Measurements from ENCODE around the gene SUMO3.

Gene SUMO3

DNA sequence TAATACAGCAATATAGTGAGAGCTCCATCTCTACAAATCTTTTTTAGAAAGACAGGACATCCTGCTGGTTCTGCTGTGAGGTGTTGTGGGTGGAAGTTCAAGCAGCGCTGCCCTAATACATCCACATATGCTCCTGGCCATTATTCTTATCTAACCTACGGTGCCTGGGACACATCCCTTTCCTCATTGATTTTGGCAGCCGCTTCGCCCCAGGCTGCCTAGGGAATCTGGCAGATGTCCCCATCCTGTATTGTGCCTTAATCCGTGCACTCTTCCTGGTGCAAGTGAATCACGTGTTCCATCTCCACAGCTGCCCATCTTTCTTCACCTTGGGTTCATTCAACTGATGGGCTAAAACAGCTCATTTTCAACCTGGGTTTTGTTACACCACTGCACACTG, 13.1 kb downstream of the SUMO3 start:
- DNase-seq: no peak

DNA sequence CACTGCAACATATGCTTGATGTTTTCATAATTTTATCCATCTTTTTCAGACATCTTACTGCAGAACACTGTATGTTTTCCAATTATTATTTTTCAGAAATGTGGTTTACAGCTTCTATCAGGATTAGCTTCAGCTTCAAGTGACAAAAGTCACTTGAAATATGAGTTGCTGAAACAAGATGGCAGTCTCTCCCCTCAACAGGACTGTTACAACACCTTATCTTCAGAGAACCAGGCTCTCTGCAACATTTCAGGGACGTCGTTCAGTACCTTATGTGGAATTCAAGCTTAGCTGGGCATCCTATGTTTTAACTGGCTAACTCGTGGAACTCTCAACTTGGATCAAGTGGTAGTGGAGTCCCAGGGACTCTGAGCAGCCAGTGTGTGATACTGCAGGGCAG, 14.2 kb downstream of the SUMO3 start:
- no peak for DNase-seq

- DNase-seq: no peak
Measured at GRCh38 chr21:44802396-44803153, 15.3 kb downstream of the SUMO3 start.

DNA sequence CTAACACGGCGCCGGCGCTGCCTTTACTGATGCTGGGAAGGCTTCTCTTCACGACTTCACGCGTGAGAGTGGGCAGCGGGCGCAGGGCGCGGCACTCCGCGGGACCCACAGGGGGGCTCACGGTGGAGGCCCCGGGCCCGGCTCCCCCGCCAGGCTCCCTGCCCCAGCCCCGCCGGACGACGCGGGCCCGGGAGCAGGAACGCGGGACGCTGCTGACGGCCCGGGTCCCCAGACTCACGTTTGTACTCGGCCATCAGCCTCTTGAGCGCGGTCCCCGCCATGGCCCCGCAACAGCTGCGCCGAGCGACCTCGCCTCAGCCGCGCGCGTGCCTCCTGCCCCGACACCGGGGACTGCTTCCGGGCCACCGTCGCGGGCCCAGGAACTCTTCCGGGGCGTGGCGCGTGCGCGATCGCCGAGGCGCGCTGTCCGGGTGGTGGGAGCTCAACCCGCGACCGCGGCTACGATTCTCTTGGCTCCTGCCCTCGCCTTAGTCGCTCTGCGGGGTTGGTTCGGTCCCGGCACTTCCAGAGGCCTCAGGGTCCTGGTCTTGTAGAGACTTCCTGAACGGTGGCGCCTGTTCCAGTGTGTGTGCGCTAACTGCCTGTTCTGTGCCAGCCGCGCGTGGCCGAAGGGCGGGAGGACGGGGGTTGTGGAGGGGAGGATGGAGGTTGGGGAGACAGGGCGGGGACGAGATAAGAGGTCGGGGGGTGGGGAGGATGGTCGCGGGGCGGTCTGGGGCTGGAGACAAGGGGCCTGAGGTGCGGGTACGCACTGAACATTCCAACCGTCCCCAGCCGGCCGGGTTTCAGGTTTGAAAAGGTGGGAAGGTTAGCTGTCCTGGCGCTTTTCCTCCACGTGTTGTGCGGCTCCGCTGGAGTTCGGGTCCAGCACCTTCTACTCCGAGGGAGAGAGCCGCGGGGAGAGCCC, 16.1 kb downstream of the SUMO3 start, which contains the start of gene UBE2G2:
Gene UBE2G2, minus strand, starts transcription at position 353 of the 928 bp plus-strand sequence. Its CDS starts 72 bp downstream, at position 281.
- DNase-seq: peak; percentile 92

GRCh38 chr21:44800971-44801467, 16.8 kb downstream of the SUMO3 start:
- no peak for DNase-seq

DNA sequence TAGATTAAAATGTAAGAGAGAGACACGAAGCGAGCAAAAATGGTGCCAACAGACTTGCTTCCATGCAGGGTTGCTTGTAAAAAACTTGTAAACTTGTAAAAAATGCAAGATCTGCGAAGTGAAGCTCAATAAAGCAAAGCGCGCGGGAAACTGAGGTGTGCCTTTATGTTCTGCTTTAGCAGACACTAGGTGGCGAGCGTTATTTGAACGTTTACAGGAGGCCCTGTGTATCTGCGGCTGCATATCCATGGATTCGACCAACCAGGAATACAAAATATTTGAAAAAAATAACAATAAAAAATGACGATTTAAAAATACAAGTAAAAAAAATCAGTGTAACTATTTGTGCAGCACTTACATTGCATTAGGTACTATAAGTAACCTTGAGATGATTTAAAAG, 17.8 kb downstream of the SUMO3 start:
- DNase-seq: no peak

DNA sequence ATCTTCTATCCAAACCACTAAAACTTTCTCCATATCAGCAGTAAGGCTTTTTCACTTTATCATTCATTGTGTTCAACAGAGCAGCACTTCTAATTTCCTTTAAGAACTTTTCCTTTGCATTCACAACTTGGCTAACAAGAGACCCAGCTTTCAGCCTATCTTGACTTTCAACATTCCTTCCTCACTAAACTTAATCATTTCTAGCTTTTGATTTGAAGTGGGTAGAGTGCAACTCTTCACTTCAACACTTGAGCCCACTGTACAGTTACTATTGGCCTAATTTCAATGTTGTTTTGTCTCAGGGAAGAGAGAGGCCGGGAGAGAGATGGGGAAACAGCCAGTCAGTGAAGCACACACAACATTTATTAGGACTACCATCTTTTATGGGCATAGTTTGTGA, 18.2 kb downstream of the SUMO3 start:
- no peak for DNase-seq

DNA sequence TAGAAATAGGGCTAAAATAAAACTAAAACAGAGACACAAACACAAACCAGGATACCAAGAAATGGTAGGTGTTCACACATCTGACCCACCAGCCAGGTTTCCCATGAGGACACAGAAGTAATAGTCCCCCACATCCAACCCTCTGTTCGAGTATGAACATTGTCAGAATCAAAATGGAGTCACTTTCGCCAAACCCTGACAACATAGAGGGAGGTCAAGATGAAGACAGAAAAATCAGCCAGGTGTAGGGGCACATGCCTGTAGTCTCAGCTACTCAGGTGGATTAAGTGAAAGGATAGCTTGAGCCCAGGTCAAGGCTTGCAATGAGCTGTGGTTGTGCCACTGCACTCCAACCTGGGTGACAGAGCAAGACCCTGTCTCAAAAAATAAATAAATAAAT, 20.1 kb downstream of the SUMO3 start:
- no peak for DNase-seq

- DNase-seq: no peak
Measured at GRCh38 chr21:44795342-44795741, 22.5 kb downstream of the SUMO3 start.

- DNase-seq: no peak
Measured at GRCh38 chr21:44793592-44794374, 24.1 kb downstream of the SUMO3 start.

GRCh38 chr21:44792702-44793591, 24.9 kb downstream of the SUMO3 start:
- peak; percentile 61 for DNase-seq

- DNase-seq: no peak
Measured at GRCh38 chr21:44791993-44792392, 25.9 kb downstream of the SUMO3 start.

- no peak for DNase-seq
Measured at GRCh38 chr21:44791246-44791645, 26.6 kb downstream of the SUMO3 start.

- DNase-seq: no peak
Measured at GRCh38 chr21:44790368-44790767, 27.5 kb downstream of the SUMO3 start.

GRCh38 chr21:44789880-44790279, 28.0 kb downstream of the SUMO3 start:
- no peak for DNase-seq

DNA sequence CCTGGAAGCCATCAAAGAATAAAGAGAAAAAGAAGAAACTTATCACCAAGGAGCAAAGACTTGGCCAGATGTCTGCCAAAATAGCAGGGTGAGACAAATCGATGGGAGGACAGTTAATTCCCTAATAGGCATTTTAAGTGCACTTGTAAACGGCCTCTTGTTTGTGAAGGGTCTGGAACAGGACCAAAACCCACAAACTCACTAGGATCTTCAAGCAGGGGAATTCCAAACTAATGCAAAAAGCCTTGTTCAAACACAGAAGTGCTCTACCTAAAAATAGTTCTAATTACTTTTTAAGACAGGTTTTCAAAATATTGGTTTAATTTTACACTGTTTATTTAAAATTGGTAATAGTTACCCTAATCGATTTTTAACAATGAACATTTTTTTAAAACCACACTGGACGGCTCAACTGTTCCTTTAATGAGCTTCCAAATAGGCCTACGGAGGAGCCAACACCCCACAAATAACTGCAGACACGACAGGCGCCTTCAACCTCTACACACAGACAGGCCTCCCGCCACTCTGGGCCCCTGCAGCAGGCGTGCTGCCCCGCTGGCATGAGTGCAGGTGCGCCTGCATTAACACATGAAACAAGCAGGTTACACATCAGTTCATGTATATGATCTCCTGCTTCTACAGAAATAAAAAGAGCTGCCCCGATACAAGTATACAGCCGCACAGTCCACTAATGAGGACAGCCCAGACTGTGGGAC, 32.1 kb downstream of the SUMO3 start:
- DNase-seq: no peak

DNA sequence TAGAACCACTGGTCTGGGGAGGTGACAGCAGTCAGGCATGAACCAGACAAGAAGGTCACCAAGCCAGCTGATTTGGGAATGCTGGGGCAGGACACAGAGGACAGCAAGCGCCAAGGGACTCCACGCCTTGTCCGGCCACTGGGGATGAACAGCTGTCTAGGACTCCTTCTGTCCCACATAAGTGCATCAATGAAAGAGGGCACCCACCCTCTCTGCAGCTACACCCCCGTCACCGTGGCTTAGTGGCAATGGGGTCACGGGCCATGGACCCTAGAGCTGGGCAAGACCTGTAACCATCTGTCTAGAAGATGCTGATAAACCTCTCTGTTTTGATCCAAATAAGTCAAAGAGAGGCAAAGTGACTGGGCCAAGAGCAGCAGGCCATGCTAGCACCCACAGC, 33.1 kb downstream of the SUMO3 start:
- no peak for DNase-seq

- DNase-seq: no peak
Measured at GRCh38 chr21:44783020-44783696, 34.7 kb downstream of the SUMO3 start.

GRCh38 chr21:44780767-44781459, 36.9 kb downstream of the SUMO3 start:
- no peak for DNase-seq

Data from right kidney (tissue), 1 donor.